Neural crest cell (in vitro differentiated cells): ENCODE results near the gene SPACA4. TPM values are rescaled to one million over a fixed set of nuclear protein-coding genes. Genes with fewer than 3 reads are reported as not detected.

Experiments used
- DNase-seq: peaks from one replicate; pipeline ENCODE4 v3.0.0; 2021; ENCODE audit warnings: low read depth, mixed read lengths, low spot score
- H3K27ac Mint-ChIP-seq: one replicate; pipeline ENCODE4 v1.8.0; 2021; ENCODE audit warnings: mild to moderate bottlenecking, mixed read lengths; ENCODE audit not compliant: unreplicated experiment
- H3K27me3 Mint-ChIP-seq: 2 replicates; pipeline ENCODE4 v1.8.0; 2021; ENCODE audit warnings: low read depth, mild to moderate bottlenecking, mixed read lengths
- H3K36me3 Mint-ChIP-seq: 2 replicates; pipeline ENCODE4 v1.8.0; 2021; ENCODE audit warnings: low read depth, mild to moderate bottlenecking, mixed read lengths
- H3K4me1 Mint-ChIP-seq: 2 replicates; pipeline ENCODE4 v1.8.0; 2021; ENCODE audit warnings: mixed read lengths
- H3K4me3 Mint-ChIP-seq: one replicate; pipeline ENCODE4 v1.8.0; 2021; ENCODE audit warnings: mild to moderate bottlenecking, mixed read lengths
- H3K9me3 Mint-ChIP-seq: 2 replicates; pipeline ENCODE4 v1.8.0; 2021; ENCODE audit warnings: mixed read lengths
- long read RNA-seq: library from polyadenylated mRNA; unstranded; transcript quantifications from one replicate; pipeline ENCODE4 v2.0.0, GENCODE V29; 2020
- total RNA-seq: library from RNA; stranded (reverse); gene quantifications from 2 replicates; pipeline ENCODE4 v1.2.1, GENCODE V29; 2021
- TF ChIP-seq, protein P1 (sequence below): fragments of 200-600 bp; sonication (generic); conservative IDR thresholded peaks from 2 replicates; pipeline ENCODE4 v1.5.0; 2021; ENCODE audit warnings: antibody characterized with exemption, mild to moderate bottlenecking

SPACA4 gene, protein sequence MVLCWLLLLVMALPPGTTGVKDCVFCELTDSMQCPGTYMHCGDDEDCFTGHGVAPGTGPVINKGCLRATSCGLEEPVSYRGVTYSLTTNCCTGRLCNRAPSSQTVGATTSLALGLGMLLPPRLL
- total RNA-seq: not detected in 2 replicates
- long read RNA-seq: 0 reads

DNA sequence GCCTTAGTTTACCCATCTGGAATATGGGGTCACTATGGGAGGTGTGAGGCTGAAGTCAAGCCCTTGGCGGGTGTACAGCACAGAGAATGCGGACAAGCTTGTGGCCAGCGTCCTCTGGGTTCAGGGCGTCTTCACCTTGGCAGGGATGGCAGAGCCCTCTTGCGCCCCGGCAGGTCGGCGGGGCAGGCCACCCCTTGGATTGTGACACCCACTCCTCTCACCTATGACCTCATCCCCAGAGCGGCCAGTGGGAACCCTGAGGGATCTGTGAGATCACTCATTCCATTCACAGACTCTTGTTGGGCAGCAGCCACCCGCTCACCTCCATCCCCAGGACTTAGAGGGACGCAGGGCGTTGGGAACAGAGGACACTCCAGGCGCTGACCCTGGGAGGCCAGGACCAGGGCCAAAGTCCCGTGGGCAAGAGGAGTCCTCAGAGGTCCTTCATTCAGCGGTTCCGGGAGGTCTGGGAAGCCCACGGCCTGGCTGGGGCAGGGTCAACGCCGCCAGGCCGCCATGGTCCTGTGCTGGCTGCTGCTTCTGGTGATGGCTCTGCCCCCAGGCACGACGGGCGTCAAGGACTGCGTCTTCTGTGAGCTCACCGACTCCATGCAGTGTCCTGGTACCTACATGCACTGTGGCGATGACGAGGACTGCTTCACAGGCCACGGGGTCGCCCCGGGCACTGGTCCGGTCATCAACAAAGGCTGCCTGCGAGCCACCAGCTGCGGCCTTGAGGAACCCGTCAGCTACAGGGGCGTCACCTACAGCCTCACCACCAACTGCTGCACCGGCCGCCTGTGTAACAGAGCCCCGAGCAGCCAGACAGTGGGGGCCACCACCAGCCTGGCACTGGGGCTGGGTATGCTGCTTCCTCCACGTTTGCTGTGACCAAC lies at the start of gene SPACA4:
SPACA4 (plus strand) TSS at position 280 of the 896 bp plus-strand sequence; CDS start at position 517, 237 bp downstream.
- peaks cover 4% of the 10 kb centered on the region for H3K4me1 Mint-ChIP-seq
- no peak within 1 kb of the TSS for H3K4me3 Mint-ChIP-seq
- no peaks in the 10 kb centered on the region for H3K9me3 Mint-ChIP-seq
- peaks cover under 1% of the 10 kb centered on the region for H3K27me3 Mint-ChIP-seq
- no peaks in the 10 kb centered on the region for H3K36me3 Mint-ChIP-seq
- DNase-seq: no peak
- no peak within 1 kb of the TSS for H3K27ac Mint-ChIP-seq
- TF ChIP-seq, protein P1, sequence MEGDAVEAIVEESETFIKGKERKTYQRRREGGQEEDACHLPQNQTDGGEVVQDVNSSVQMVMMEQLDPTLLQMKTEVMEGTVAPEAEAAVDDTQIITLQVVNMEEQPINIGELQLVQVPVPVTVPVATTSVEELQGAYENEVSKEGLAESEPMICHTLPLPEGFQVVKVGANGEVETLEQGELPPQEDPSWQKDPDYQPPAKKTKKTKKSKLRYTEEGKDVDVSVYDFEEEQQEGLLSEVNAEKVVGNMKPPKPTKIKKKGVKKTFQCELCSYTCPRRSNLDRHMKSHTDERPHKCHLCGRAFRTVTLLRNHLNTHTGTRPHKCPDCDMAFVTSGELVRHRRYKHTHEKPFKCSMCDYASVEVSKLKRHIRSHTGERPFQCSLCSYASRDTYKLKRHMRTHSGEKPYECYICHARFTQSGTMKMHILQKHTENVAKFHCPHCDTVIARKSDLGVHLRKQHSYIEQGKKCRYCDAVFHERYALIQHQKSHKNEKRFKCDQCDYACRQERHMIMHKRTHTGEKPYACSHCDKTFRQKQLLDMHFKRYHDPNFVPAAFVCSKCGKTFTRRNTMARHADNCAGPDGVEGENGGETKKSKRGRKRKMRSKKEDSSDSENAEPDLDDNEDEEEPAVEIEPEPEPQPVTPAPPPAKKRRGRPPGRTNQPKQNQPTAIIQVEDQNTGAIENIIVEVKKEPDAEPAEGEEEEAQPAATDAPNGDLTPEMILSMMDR: no peak

DNA sequence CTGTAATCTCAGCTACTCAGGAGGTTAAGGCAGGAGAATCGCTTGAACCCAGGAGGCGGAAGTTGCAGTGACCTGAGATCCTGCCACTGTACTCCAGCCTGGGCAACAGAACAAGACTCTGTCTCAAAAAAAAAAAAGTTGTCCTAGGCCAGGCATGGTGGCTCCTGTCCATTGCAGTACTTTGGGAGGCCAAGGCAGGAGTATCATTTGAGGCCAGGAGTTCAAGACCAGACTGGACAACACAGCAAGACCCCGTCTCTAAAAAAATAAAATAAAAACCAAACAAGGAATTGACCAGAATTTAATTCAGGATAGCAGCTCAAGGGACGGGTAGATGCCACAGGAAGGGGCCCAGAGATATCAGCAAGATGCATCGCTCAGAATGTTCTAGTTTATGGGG lies 49.7 kb upstream of the SPACA4 start:
- Mint-ChIP-seq H3K9me3 (no peaks in the 10 kb centered on the region), H3K4me3 (no peak overlapping the region)

DNA sequence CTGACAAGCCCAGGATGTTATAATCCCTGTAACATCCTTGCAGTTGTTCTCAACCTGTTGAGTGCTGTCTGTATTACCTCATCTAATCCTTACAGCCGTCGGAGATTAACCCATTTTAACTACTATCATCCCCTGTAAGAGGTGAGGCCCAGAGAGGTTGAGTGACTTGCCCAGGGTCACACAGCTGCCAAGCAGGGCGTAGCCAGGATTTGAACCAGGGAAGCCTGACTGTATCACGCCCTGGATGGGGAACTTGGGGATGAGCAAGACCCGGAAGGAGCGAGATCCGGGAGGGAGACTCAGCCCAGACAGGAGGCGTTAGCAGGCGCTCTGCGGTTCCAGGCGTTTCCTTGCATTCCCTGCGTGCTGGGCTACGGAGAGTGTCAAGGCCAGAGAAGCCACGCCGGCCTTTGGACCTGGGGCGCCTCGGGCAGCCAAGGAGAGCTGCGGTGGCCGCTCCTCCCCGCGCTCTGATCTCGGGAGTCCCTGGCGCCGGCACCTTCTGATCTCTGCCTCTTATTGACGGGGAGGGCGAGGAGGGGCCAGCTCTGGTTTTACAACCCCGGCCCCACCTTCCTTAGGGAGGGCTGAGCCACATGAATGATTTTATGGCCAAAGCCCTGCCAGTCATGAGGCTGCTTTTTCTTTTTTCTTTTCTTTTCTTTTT lies 48.4 kb upstream of the SPACA4 start:
- peaks cover 4% of the 10 kb centered on the region for H3K27me3 Mint-ChIP-seq
- TF ChIP-seq, protein P1: no peak
- no peaks in the 10 kb centered on the region for H3K9me3 Mint-ChIP-seq
- no peak for DNase-seq
- no peaks in the 10 kb centered on the region for H3K36me3 Mint-ChIP-seq
- no peak overlapping the region for H3K27ac Mint-ChIP-seq
- H3K4me1 Mint-ChIP-seq: peaks cover 4% of the 10 kb centered on the region
- no peak overlapping the region for H3K4me3 Mint-ChIP-seq

More for the DNA sequence above, 49.7 kb upstream of the SPACA4 start:
- TF ChIP-seq, protein P1: no peak
- DNase-seq: no peak
- peaks cover 4% of the 10 kb centered on the region for H3K27me3 Mint-ChIP-seq
- peaks cover 4% of the 10 kb centered on the region for H3K4me1 Mint-ChIP-seq
- H3K27ac Mint-ChIP-seq: no peak overlapping the region
- H3K36me3 Mint-ChIP-seq: no peaks in the 10 kb centered on the region

DNA sequence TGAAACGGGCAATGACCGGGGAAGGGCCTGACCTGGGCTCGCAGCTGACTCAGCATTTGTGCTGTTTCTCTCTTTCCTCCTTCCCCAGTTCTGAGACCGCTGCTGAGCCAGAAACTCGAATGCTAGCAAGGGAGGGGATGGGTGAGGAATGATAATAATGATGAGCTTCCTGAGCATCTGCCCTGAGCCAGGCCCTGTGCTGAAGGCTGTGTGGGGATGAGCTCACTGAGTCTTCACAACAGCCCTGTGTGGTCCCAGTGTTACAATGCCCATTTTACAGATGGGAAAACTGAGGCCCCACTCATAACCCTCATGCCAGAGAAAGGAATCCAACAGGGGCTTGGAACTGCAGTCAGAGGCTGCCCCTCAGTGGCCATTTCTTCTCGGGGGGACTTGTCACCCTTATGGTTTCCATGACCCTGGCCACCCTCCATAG lies 46.4 kb upstream of the SPACA4 start:
- no peak overlapping the region for H3K27ac Mint-ChIP-seq
- peaks cover 5% of the 10 kb centered on the region for H3K27me3 Mint-ChIP-seq
- TF ChIP-seq, protein P1: no peak
- no peaks in the 10 kb centered on the region for H3K36me3 Mint-ChIP-seq
- no peaks in the 10 kb centered on the region for H3K9me3 Mint-ChIP-seq
- DNase-seq: no peak
- H3K4me3 Mint-ChIP-seq: no peak overlapping the region
- H3K4me1 Mint-ChIP-seq: peaks cover 7% of the 10 kb centered on the region

DNA sequence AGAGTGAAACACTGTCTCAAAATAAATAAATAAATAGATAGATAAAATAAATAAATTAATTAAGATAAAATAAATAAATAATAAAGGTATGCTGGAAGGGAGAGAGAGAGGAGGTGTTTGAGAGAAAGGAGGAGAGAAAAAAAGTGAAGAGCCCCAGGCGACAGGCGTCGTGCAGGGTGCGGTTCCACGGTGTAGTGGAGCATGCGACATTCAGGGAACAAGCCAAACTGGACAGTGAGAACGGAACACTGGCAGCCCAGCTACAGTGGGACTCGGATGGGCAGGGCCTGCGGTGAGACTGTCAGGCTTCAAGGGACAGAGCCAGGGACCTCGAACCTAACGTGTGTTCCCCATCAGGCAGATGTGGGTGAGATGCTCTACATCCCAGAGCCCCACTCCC lies 45.1 kb upstream of the SPACA4 start:
- peaks cover 3% of the 10 kb centered on the region for H3K4me1 Mint-ChIP-seq
- no peak for DNase-seq
- peaks cover 6% of the 10 kb centered on the region for H3K27me3 Mint-ChIP-seq
- H3K9me3 Mint-ChIP-seq: no peaks in the 10 kb centered on the region
- H3K36me3 Mint-ChIP-seq: no peaks in the 10 kb centered on the region
- TF ChIP-seq, protein P1: no peak
- no peak overlapping the region for H3K4me3 Mint-ChIP-seq
- no peak overlapping the region for H3K27ac Mint-ChIP-seq
